GM18858 (cell line): ENCODE data around the gene SULT1A1.

Experiments used
- ATAC-seq: cut with Tn5 transposase; IDR thresholded peaks from one replicate; pipeline ENCODE4 v1.9.1; 2021; ENCODE audit not compliant: unreplicated experiment

Gene SULT1A1

DNA sequence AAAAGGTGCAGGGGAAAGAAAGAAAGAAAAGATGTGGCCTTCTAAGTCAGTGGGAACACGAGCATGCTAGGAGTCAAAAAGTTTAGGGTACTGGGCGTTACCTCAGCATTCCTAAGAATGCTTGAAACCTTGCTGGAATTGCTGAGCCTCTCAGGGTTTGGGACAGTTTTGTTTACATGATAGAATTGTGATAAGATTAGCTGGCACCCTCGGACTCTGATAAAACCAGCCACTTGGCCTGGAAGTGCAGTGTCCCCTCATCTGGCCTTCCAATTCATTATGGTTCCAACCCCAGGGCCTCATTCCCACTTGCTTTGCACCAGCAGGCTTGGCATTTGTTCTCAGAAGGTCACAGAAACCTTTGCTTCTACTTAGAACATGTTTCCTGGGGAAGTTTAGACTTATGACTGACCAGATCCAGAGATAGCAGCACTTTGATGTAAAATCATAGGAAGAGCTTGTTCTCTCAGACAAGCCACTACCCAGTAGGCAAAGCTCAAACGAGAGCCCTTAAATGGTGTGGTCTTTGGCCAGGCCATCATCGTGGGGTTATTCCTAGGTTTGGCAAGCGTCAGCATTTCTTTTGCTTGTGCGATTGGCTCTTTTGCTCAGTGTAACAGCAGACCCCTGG, 48.2 kb downstream of the SULT1A1 start:
- ATAC-seq: no peak

DNA sequence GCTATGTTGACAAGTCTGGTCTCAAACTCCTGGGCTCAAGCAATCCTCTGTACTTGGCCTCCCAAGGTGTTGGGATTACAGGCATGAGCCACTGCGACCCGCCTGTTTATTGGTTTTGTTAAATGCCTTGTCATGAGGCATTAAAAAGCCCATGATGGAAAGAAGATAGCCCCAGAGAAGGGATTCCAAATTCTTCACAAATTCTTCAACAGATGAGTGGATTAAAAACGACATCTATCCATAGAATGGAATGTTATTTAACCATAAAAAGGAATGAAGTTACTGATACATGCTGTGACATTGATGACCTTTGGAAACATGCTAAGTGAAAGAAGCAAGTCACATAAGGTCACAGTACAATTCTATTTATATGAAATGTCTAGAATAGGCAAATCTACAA, 51.4 kb downstream of the SULT1A1 start:
- no peak for ATAC-seq

DNA sequence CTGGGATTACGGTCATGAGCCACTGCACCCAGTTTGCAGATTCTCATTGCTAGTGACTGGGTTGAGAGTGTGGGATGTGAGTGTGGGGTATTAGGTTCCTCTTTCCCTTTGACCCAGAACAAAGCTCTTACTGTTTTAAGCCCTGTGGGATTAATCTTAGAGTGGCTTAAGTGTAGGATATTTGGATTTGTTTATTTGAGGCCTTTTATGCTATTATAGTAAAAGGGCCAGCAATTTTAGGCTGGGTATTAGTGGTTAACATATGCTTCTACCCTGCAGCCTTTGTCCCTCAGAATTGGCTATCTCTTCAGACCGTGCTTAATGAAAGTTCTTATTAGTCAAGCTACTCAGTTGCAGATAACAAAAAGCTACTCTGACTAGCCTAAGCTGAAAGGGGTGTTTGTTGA, 52.9 kb downstream of the SULT1A1 start:
- ATAC-seq: no peak

DNA sequence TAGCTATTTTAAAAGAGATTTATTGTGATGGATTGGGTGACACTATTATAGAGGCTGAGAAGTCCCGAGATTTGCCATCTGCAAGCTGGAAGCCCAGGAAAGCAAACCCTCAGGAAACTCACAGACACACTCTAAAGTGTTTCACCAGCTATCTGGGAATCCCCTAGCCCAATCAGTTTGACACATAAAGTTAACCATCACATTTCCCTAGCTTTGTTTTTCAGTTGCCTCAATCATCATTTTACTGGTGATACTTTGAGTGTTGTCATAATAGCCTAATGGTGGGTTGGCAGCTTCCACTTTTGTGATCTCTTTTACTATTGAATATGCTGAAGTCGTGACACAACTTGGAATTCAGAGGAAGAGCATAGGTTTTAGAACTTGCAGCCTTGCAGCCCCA, 54.3 kb downstream of the SULT1A1 start:
- ATAC-seq: no peak
